Panc1 (cell line): ENCODE data around the gene DOP1A. TPM values are rescaled to one million over a fixed set of nuclear protein-coding genes. Genes with fewer than 3 reads are reported as not detected.

Experiments
- ATAC-seq: fragments of 200-7000 bp; cut with Tn5 transposase; 2 replicates; pipeline ENCODE4 v1.9.1; 2020; ENCODE audit warnings: mild to moderate bottlenecking, moderate library complexity
- BruUV-seq: library from RNA; stranded (reverse); fragments of 400-500 nt; replicated peaks from 2 replicates; lab custom pipeline; 2021; lab: Mats Ljungman, UMichigan
- CTCF ChIA-PET: fragments of 300-600 bp; sonication (Branson Sonifier 250); formaldehyde crosslinking; loops from one replicate; lab custom pipeline; 2022; ENCODE audit warnings: antibody characterized with exemption; lab: Charles Lee
- POLR2A ChIA-PET: fragments of 300-600 bp; sonication (Branson Sonifier 250); formaldehyde crosslinking; loops from one replicate; lab custom pipeline; 2022; ENCODE audit warnings: antibody characterized with exemption; lab: Charles Lee
- DNase-seq: peaks from one replicate; pipeline ENCODE4 v3.0.0-alpha.2; 2010; ENCODE audit warnings: low read depth, low spot score
- H3K27ac ChIP-seq: 2 replicates; pipeline ENCODE4 v1.5.1; 2011; ENCODE audit warnings: mild to moderate bottlenecking, low read length, inconsistent platforms
- H3K27me3 ChIP-seq: fragments of 200-500 bp; sonication (Bioruptor generic); 2 replicates; pipeline ENCODE4 v1.6.0; 2014; ENCODE audit warnings: low read length, inconsistent platforms; ENCODE audit not compliant: control insufficient read depth, insufficient read depth
- H3K36me3 ChIP-seq: fragments of 200-500 bp; sonication (Bioruptor generic); 2 replicates; pipeline ENCODE4 v1.5.1; 2014; ENCODE audit warnings: inconsistent platforms, mild to moderate bottlenecking, low read length, moderate library complexity; ENCODE audit not compliant: control insufficient read depth, insufficient read depth
- H3K4me1 ChIP-seq: 2 replicates; pipeline ENCODE4 v1.5.1; 2011; ENCODE audit warnings: inconsistent platforms, mild to moderate bottlenecking, low read length, moderate library complexity; ENCODE audit not compliant: control insufficient read depth, insufficient read depth
- H3K4me3 ChIP-seq, 2 experiments: 2 replicates each; pipeline ENCODE4 v1.5.1; 2011 to 2012; ENCODE audit warnings: low read depth in 2 of 2, low read length in 2 of 2, mild to moderate bottlenecking in 2 of 2, inconsistent platforms in 1 of 2, moderate library complexity in 1 of 2
- H3K9me3 ChIP-seq: fragments of 200-500 bp; sonication (Bioruptor generic); 2 replicates; pipeline ENCODE4 v1.5.1; 2014; ENCODE audit warnings: low read depth, mild to moderate bottlenecking, inconsistent platforms, low read length, moderate library complexity; ENCODE audit not compliant: control insufficient read depth, insufficient read depth
- CTCF ChIP-seq: fragments of 450-650 bp; IDR thresholded peaks from 2 replicates; pipeline ENCODE4 v1.5.1; 2017; ENCODE audit warnings: mild to moderate bottlenecking
- POLR2AphosphoS5 ChIP-seq: IDR thresholded peaks from 2 replicates; pipeline ENCODE4 v1.6.1; 2012; ENCODE audit warnings: mild to moderate bottlenecking, low read depth, low read length, moderate library complexity
- REST ChIP-seq, 2 experiments: IDR thresholded peaks; 2 replicates each; pipeline ENCODE4 v1.6.1; 2011 to 2012; ENCODE audit warnings: low read depth in 2 of 2, control low read depth in 1 of 2, low read length in 1 of 2, mild to moderate bottlenecking in 1 of 2, moderate library complexity in 1 of 2; ENCODE audit not compliant: insufficient read depth in 1 of 2
- SIN3A ChIP-seq: IDR thresholded peaks from 2 replicates; pipeline ENCODE4 v1.6.1; 2012; ENCODE audit warnings: low read depth, mild to moderate bottlenecking, low read length, moderate library complexity, borderline replicate concordance; ENCODE audit not compliant: insufficient read depth
- TCF7L2 ChIP-seq: IDR thresholded peaks from 2 replicates; pipeline ENCODE4 v1.6.1; 2011; ENCODE audit warnings: mild to moderate bottlenecking, low read depth, low read length, inconsistent platforms
- in situ Hi-C: cut with HindIII; loops from 2 replicates; pipeline ENCODE4 v1.10.0; 2016; ENCODE audit warnings: low sequenced_read_pairs, low pct_unique_long_range_greater_than_20kb
- intact Hi-C: fragments of 100-400 bp; cut with micrococcal nuclease; formaldehyde crosslinking; loops from one replicate; pipeline ENCODE4 v1.10.0; 2022; ENCODE audit not compliant: unreplicated experiment
- total RNA-seq: library from RNA; stranded (reverse); gene quantifications from one replicate; pipeline ENCODE4 v1.2.1, GENCODE V29; 2021; ENCODE audit not compliant: unreplicated experiment

Gene DOP1A
- total RNA-seq, 1 experiment from 2014 or later: 13.4 TPM

GRCh38 chr6:83168556-83168955 is 101.1 kb downstream of the DOP1A start:
- Histone ChIP-seq H3K4me1 (no peaks in the 10 kb centered on the region), H3K27me3 (no peaks in the 10 kb centered on the region), H3K36me3 (peaks cover 43% of the 10 kb centered on the region), H3K27ac (no peak overlapping the region), H3K9me3 (no peaks in the 10 kb centered on the region), H3K4me3 (no peak overlapping the region)
- DNase-seq (no peak), ATAC-seq (no peak)
- ChIA-PET CTCF (no interaction called here), POLR2A (no interaction called here)
- TF ChIP-seq CTCF (no peak), SIN3A (no peak), REST (IDR thresholded peaks at IDR 0.05; ENCODE audit: insufficient read depth in 1 of 2, low read depth in 2 of 2, low read length in 1 of 2) (no peak), POLR2AphosphoS5 (no peak)
- BruUV-seq: no TSS peak
- in situ Hi-C loops: no loop called here
- intact Hi-C loops: no loop called here

GRCh38 chr6:83169106-83169505 is 101.6 kb downstream of the DOP1A start:
- Histone ChIP-seq H3K4me1 (no peaks in the 10 kb centered on the region), H3K27ac (no peak overlapping the region), H3K4me3 (no peak overlapping the region), H3K9me3 (no peaks in the 10 kb centered on the region), H3K36me3 (peaks cover 45% of the 10 kb centered on the region), H3K27me3 (no peaks in the 10 kb centered on the region)
- no peak for TF ChIP-seq CTCF
- in situ Hi-C loops: no loop called here
- CTCF ChIA-PET: no interaction called here
- DNase-seq (no peak), ATAC-seq (no peak)
- intact Hi-C loops: no loop called here
- POLR2A ChIA-PET: no interaction called here
- no TSS peak for BruUV-seq

GRCh38 chr6:83169511-83169910 is 102.0 kb downstream of the DOP1A start:
- ChIA-PET CTCF (no interaction called here), POLR2A (no interaction called here)
- TF ChIP-seq REST (IDR thresholded peaks at IDR 0.05; ENCODE audit: insufficient read depth in 1 of 2, low read depth in 2 of 2, low read length in 1 of 2) (no peak), SIN3A (no peak), TCF7L2 (no peak), CTCF (no peak), POLR2AphosphoS5 (no peak)
- Histone ChIP-seq H3K9me3 (no peaks in the 10 kb centered on the region), H3K4me1 (no peaks in the 10 kb centered on the region), H3K36me3 (peaks cover 49% of the 10 kb centered on the region), H3K27me3 (no peaks in the 10 kb centered on the region), H3K27ac (no peak overlapping the region), H3K4me3 (no peak overlapping the region)
- no TSS peak for BruUV-seq
- in situ Hi-C loops: no loop called here
- no peak for DNase-seq
- intact Hi-C loops: no loop called here
- ATAC-seq: no peak
